Measurements from ENCODE around the gene CNKSR3.

Gene CNKSR3

DNA sequence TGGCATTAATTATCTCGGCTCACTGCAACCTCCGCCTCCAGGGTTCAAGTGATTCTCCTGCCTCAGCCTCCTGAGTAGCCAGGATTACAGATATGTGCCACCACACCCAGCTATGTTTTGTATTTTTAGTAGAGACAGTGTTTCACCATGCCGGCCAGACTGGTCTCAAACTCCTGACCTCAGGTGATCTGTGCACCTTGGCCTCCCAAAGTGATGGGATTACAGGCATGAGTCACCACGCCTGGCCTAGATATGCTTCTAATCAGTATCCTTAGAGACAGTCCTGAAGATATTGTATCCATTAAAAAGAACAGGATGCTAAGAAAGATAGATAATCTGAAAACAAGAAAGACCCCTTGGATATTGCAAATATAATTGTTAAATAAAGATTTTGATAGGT lies 150.8 kb downstream of the CNKSR3 start:
- TF ChIP-seq TAF1 (IDR thresholded peaks at IDR 0.05; ENCODE audit: borderline replicate concordance, insufficient read depth, low read length): no peak
- TF ChIP-seq POLR2AphosphoS5 (IDR thresholded peaks at IDR 0.05; ENCODE audit: low read depth, low read length): no peak
- no peak for TF ChIP-seq FOXP2 (optimal IDR thresholded peaks at IDR 0.05; ENCODE audit: borderline replicate concordance, extremely low read depth, extremely low read length, insufficient read depth)
- no peak for TF ChIP-seq SIN3A (IDR thresholded peaks at IDR 0.05; ENCODE audit: borderline replicate concordance, insufficient read depth, low read length)
- no peak for TF ChIP-seq REST (IDR thresholded peaks at IDR 0.05; ENCODE audit: insufficient read depth in 1 of 2, low read depth in 2 of 2, low read length in 2 of 2)

DNA sequence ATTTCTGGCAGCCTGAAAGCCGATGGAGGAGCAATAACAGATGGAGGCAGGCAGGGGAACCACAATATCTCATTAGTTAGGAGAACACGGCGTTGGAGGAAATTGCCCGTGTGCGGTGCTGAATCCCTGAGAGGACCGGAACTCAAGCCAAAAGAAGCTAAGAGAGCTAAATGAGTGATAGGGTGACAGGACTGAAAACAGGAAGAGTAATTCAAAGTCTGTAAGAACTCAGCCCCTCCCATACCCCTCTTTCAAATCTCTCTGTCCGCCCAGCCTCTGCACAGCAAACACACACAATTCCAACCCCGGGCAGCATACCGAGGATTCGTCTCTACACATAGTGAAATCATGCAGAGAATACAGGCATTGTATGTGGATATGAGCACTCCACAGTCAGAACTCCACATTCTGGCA lies 151.3 kb downstream of the CNKSR3 start:
- TF ChIP-seq TAF1 (IDR thresholded peaks at IDR 0.05; ENCODE audit: borderline replicate concordance, insufficient read depth, low read length): no peak
- no peak for TF ChIP-seq SIN3A (IDR thresholded peaks at IDR 0.05; ENCODE audit: borderline replicate concordance, insufficient read depth, low read length)
- no peak for TF ChIP-seq REST (IDR thresholded peaks at IDR 0.05; ENCODE audit: insufficient read depth in 1 of 2, low read depth in 2 of 2, low read length in 2 of 2)
- TF ChIP-seq FOXP2 (optimal IDR thresholded peaks at IDR 0.05; ENCODE audit: borderline replicate concordance, extremely low read depth, extremely low read length, insufficient read depth): no peak
- no peak for TF ChIP-seq POLR2AphosphoS5 (IDR thresholded peaks at IDR 0.05; ENCODE audit: low read depth, low read length)

GRCh38 chr6:154358019-154358545 lies 152.4 kb downstream of the CNKSR3 start:
- no peak for TF ChIP-seq TAF1 (IDR thresholded peaks at IDR 0.05; ENCODE audit: borderline replicate concordance, insufficient read depth, low read length)
- no peak for TF ChIP-seq REST (IDR thresholded peaks at IDR 0.05; ENCODE audit: insufficient read depth in 1 of 2, low read depth in 2 of 2, low read length in 2 of 2)
- no peak for TF ChIP-seq POLR2AphosphoS5 (IDR thresholded peaks at IDR 0.05; ENCODE audit: low read depth, low read length)

DNA sequence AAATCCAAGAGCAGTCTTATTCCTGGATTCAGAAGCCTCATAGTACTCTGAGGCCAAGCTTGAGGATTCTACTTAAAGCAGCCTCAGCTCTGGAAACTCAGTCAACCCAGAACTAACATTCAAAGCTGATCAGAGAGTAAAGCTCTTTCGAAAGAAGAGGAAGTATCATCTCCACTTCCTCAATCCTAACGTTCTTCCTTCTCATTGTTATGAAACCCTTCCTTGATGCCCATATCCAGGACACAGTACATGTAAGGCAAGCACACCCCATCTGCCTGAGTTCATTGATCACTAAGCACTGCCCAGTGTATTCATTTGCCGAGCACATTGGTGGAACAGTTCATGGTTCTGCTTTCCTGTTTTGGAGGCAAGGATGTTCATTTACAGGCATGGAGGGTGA lies 153.8 kb downstream of the CNKSR3 start, which contains the start of gene IPCEF1:
TSS of gene IPCEF1 (minus strand) at position 114 of the 400 bp plus-strand sequence. CDS start 90,856 bp downstream, outside the sequence.
- TF ChIP-seq SIN3A (IDR thresholded peaks at IDR 0.05; ENCODE audit: borderline replicate concordance, insufficient read depth, low read length) (no peak), POLR2AphosphoS5 (IDR thresholded peaks at IDR 0.05; ENCODE audit: low read depth, low read length) (no peak), FOXP2 (optimal IDR thresholded peaks at IDR 0.05; ENCODE audit: borderline replicate concordance, extremely low read depth, extremely low read length, insufficient read depth) (no peak), REST (IDR thresholded peaks at IDR 0.05; ENCODE audit: insufficient read depth in 1 of 2, low read depth in 2 of 2, low read length in 2 of 2) (no peak), TAF1 (IDR thresholded peaks at IDR 0.05; ENCODE audit: borderline replicate concordance, insufficient read depth, low read length) (no peak)

DNA sequence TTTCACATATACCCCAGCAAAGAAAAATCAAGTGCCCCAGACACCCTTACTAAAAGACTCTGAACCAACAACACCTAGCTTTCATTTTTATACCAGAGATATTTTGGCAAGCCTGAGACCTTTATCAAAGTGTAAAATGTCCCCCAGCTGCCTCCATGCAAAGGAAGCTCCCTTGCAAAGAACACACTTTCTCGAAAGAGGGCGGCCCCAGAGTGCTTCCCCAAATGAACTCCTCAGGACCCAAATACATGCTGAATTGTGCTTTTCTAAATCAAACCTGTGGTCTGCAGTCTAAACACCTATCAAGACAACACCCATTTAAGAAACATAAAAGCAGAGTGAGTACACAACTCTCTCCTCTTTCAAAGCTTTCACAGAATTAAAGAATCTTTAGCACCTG lies 154.4 kb downstream of the CNKSR3 start:
- TF ChIP-seq SIN3A (IDR thresholded peaks at IDR 0.05; ENCODE audit: borderline replicate concordance, insufficient read depth, low read length) (no peak), FOXP2 (optimal IDR thresholded peaks at IDR 0.05; ENCODE audit: borderline replicate concordance, extremely low read depth, extremely low read length, insufficient read depth) (no peak), POLR2AphosphoS5 (IDR thresholded peaks at IDR 0.05; ENCODE audit: low read depth, low read length) (no peak), REST (IDR thresholded peaks at IDR 0.05; ENCODE audit: insufficient read depth in 1 of 2, low read depth in 2 of 2, low read length in 2 of 2) (no peak), TAF1 (IDR thresholded peaks at IDR 0.05; ENCODE audit: borderline replicate concordance, insufficient read depth, low read length) (no peak)

Data from PFSK-1 (cell line).